ENCODE results near the gene DSC1. TPM values are rescaled to one million over a fixed set of nuclear protein-coding genes. Genes with fewer than 3 reads are reported as not detected.

The DSC1 gene
- total and polyA plus RNA-seq, 9 donors = 0.11 TPM; not detected in 8

DNA sequence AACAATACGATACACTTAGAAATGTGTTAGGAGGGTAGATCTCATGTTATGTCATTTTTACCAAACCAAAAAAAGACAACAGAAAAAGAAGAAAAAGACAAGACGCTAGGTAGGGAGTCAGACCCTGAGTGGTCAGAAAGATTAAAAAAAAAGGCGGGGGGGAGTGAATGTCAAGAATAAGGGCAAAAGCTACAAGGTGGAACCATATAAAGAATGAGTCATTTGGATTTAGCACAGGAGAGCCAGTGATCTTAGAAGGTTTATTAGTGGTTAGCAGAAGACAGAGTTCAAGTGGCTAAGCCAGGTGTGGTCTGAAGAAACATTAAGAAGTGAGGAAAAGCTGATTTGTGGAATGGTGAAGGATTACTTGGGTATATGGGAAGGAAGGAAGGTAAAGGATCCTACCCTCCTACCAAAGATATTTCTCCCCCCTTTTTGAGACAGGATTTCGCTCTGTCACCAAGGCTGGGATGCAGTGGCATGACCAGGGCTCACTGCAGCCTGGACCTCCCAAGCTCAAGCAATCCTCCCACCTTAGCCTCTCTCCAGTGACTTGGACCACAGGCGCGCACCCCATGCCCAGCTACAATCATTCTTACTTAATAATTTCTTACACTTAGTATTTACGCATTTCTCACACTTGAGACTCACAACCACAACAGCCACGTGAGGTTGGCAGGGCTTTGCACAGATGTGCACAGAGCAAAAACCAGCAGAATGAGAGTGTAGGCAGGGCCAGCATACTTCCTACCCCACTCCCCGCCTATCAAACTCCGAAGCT lies 63.0 kb downstream of the DSC1 start:
- no peaks in the 10 kb centered on the region for H3K27me3 ChIP-seq
- intact Hi-C loops (cut with DNase I) = no loop called here
- no peak for TF ChIP-seq POLR2A (IDR thresholded peaks at IDR 0.05)
- TF ChIP-seq, protein P1, sequence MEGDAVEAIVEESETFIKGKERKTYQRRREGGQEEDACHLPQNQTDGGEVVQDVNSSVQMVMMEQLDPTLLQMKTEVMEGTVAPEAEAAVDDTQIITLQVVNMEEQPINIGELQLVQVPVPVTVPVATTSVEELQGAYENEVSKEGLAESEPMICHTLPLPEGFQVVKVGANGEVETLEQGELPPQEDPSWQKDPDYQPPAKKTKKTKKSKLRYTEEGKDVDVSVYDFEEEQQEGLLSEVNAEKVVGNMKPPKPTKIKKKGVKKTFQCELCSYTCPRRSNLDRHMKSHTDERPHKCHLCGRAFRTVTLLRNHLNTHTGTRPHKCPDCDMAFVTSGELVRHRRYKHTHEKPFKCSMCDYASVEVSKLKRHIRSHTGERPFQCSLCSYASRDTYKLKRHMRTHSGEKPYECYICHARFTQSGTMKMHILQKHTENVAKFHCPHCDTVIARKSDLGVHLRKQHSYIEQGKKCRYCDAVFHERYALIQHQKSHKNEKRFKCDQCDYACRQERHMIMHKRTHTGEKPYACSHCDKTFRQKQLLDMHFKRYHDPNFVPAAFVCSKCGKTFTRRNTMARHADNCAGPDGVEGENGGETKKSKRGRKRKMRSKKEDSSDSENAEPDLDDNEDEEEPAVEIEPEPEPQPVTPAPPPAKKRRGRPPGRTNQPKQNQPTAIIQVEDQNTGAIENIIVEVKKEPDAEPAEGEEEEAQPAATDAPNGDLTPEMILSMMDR (IDR thresholded peaks at IDR 0.05) = no peak
- TF ChIP-seq EP300 (IDR thresholded peaks at IDR 0.05) = no peak
- no peak overlapping the region for H3K27ac ChIP-seq
- no peak overlapping the region for H3K4me3 ChIP-seq
- no peak for DNase-seq
- no peaks in the 10 kb centered on the region for H3K36me3 ChIP-seq
- 93 to 96% (median 95%) methylated on average over 10 of the region's 10 CpGs for WGBS, 3 donors
- H3K4me1 ChIP-seq (ENCODE audit: insufficient read depth) = no peaks in the 10 kb centered on the region
- H3K9me3 ChIP-seq = no peaks in the 10 kb centered on the region

DNA sequence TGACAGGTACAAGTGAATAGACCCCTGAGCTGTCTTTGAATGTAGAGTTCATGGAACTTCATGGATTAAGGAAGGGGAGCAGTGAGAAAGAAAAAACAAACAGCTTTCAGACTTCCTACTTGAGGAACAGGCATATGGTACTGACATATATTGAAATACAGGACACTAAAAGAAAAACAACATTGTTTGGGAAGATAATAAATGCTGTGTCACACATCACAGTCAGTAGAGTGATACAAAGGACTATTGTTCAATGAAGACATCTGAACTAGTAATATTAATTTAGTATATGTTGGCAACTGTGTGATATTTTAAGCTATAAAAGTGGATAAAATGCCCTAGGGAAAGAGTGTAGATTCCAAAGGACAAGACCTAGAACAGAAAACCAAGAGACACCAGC lies 63.8 kb downstream of the DSC1 start:
- Histone ChIP-seq H3K9me3 (no peaks in the 10 kb centered on the region), H3K4me1 (ENCODE audit: insufficient read depth) (no peaks in the 10 kb centered on the region), H3K4me3 (no peak overlapping the region), H3K27ac (no peak overlapping the region), H3K36me3 (no peaks in the 10 kb centered on the region), H3K27me3 (no peaks in the 10 kb centered on the region)
- intact Hi-C loops (cut with DNase I) = no loop called here
- DNase-seq = no peak
- TF ChIP-seq, protein P1 (IDR thresholded peaks at IDR 0.05) = no peak
- no peak for TF ChIP-seq POLR2A (IDR thresholded peaks at IDR 0.05)
- TF ChIP-seq EP300 (IDR thresholded peaks at IDR 0.05) = no peak

DNA sequence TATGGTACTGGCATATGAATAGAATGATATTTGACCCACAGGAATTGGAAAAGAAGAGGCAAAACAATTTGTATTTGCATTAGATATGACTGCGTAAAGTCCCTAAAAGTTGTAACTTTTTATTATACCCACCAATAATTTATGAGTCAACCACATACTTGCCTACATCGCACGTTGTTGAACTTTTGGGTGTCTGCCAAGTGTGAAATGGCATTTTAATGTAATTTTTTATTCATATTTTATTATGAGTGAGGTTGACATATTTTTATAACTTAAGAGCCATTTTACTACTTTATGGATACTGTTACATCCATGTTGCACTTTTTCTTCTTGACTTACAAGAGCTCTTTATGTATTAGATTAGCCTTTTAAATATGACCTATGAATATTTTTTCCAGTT lies 65.0 kb downstream of the DSC1 start:
- TF ChIP-seq EP300 (IDR thresholded peaks at IDR 0.05) (no peak), POLR2A (IDR thresholded peaks at IDR 0.05) (no peak)
- TF ChIP-seq, protein P1 (IDR thresholded peaks at IDR 0.05) = no peak
- Histone ChIP-seq H3K27ac (no peak overlapping the region), H3K9me3 (no peaks in the 10 kb centered on the region), H3K4me1 (ENCODE audit: insufficient read depth) (no peaks in the 10 kb centered on the region), H3K4me3 (no peak overlapping the region), H3K27me3 (no peaks in the 10 kb centered on the region), H3K36me3 (no peaks in the 10 kb centered on the region)
- WGBS, 3 donors = 62 to 65% (median 65%) methylated on average over 3 of the region's 3 CpGs
- no peak for DNase-seq
- intact Hi-C loops (cut with DNase I) = no loop called here

- TF ChIP-seq, protein P1 (IDR thresholded peaks at IDR 0.05) = no peak
- TF ChIP-seq EP300 (IDR thresholded peaks at IDR 0.05) = no peak
- no peak for TF ChIP-seq POLR2A (IDR thresholded peaks at IDR 0.05)
- no peaks in the 10 kb centered on the region for H3K27me3 ChIP-seq
- DNase-seq = no peak
- 60 to 76% (median 70%) methylated on average over 2 of the region's 2 CpGs for WGBS, 3 donors
- H3K9me3 ChIP-seq = no peaks in the 10 kb centered on the region
- no peak overlapping the region for H3K27ac ChIP-seq
- intact Hi-C loops (cut with DNase I) = no loop called here
- H3K4me3 ChIP-seq = no peak overlapping the region
- H3K4me1 ChIP-seq (ENCODE audit: insufficient read depth) = no peaks in the 10 kb centered on the region
- no peaks in the 10 kb centered on the region for H3K36me3 ChIP-seq
Measured at GRCh38 chr18:31093880-31094279, 68.8 kb downstream of the DSC1 start.
